Measurements from ENCODE around the gene ZNF337.
A peak's percentile ranks its signal among the peaks of the same experiment; 100 is the strongest.
"Not testable (repeated sequence)": the region's sequence is repeated elsewhere in the genome, so short reads cannot be mapped to it uniquely, and the experiment has no call there.

ZNF337 gene

GRCh38 chr20:25643716-25644115 is 52.9 kb downstream of the ZNF337 start:
- no peak for TF ChIP-seq CTCF (IDR thresholded peaks at IDR 0.05; ENCODE audit: low read depth, low read length)

DNA sequence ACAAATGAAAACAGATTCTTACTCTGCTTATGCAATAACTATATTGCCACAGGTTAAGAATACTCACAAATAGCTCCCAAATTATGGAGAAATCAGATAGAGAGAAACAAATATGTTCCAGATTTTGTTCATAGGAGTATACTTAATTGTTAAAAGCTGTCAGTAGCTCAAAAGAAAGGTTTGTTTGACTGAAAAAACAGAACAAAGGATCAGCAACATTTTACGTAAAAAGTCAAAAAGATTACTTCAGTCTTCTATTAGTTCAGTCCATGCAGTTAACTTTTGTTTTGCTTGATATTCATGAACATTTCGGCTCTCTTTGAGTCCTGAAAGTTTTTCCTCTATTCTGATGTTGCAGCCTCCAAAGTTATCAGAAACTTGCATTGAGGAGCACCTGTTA is 59.4 kb downstream of the ZNF337 start:
- TF ChIP-seq CTCF (IDR thresholded peaks at IDR 0.05; ENCODE audit: low read depth, low read length): no peak
- no peak overlapping the region for H3K4me3 ChIP-seq (ENCODE audit: low read depth, low read length)

More at GRCh38 chr20:25643716-25644115, 52.9 kb downstream of the ZNF337 start:
- H3K4me3 ChIP-seq (ENCODE audit: low read depth, low read length): no peak overlapping the region

DNA sequence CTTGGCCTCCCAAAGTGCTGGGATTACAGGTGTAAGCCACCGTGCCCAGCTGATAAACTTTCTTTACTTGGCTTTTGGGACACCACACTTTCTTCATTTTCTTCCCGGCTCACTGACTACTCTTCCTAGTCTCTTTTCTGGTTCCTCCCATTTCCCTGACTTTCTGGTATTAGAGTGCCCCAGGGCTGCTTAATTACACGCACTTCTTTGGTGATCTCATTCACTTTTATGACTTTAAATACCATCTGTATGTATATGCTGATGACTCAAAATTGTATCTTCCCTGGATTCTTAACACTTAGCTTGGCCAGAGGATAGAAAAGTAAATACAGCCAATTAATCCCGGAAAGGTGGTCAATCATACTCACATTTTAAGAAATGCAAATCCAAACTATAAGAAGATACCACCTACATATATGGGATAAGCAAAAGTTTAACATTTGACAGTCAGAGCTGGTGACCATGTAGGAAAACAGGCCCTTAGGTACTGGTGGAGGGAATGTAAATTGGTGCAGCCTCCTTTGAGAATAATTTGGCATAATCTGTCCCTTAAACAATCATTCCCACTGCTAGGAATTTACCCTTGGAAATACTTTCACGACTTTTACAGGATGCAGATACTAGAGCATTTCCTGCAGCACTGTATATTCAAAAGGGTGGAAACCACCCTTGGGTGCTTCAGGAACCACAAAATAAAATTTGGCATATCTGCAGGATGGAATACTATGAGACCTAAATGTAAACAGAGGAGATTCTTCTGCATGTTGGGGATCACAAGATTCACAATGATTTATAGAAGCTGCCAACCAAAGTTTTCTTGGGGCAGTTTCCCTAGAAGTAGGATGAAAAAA is 63.5 kb downstream of the ZNF337 start:
- H3K4me3 ChIP-seq (ENCODE audit: low read depth, low read length): no peak overlapping the region
- no peak for TF ChIP-seq CTCF (IDR thresholded peaks at IDR 0.05; ENCODE audit: low read depth, low read length)

- H3K4me3 ChIP-seq (ENCODE audit: low read depth, low read length): not testable (repeated sequence)
These were observed 66.0 kb downstream of the ZNF337 start for GRCh38 chr20:25630615-25631014.

DNA sequence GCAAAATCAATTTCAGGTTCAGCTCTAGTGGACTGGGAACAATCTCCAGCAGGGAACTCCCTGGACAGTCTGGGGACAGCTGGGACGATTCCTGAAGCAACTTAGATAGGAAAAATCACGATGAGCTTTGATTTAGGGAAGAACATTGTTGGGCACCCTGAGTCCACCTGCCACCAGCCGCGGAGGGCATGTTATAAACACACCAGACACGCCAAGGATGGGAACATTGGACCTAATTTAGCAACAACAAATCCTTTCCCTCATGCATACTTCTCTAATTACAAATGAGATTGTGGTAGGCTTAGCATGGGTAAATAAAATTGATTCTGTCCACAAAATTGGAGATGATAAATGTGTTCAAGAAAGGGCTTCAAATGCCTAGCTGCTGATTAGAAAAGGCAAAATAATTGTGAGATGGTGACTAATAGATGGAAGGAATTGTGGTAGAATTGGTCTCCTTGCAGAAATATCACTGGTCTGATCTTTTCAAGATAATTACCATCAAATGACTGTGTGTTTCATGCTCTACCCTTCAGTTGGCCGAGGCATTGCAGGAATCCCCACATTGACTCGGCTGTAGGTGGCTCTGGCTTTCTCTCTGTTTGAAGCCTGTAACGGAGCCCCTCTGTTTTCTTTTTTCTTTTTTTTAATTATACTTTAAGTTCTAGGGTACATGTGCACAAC is 66.7 kb downstream of the ZNF337 start:
- no peak overlapping the region for H3K4me3 ChIP-seq (ENCODE audit: low read depth, low read length)
- no peak for TF ChIP-seq CTCF (IDR thresholded peaks at IDR 0.05; ENCODE audit: low read depth, low read length)

DNA sequence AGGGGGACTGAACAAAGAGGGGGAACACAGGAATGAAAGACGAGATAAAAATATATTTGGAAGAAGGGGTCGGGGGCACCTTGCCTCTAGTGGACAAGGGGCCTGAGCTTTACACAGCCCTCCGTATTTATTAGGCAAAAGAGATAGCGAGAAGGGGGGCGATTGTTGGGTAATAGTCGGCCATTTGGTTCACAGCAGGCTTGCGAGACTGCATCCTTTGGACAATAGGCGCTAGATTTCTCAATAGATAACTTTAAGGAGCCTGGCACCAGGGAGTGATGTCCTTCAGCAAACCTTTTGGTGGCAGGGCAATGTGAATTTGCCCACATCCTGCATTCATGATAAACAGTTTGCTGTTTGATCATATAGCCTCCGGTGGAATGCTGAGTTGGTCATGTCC is 69.9 kb downstream of the ZNF337 start:
- no peak overlapping the region for H3K4me3 ChIP-seq (ENCODE audit: low read depth, low read length)
- no peak for TF ChIP-seq CTCF (IDR thresholded peaks at IDR 0.05; ENCODE audit: low read depth, low read length)

DNA sequence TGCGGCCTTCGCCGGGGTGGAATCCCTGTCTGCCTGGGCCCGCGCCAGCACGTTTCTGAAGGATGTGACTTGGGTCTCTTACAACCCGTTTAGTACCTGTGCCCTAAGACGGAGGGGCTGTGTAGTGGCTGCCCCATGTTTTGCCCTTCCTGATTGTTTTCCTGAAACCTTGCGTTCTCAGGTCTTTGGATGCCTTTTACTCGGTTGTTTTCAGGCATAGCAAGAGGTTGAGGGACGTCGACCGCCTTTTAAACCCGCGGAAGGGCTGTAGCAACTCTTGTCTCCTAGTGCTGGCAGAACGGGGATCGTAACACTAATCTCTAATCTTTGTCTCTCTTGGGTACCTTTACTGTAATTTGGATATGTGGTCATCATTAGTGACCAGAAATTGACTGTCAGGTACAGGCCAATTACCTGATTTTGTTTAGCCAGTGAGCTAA is 72.1 kb downstream of the ZNF337 start:
- peak overlapping the region; percentile 92 for H3K4me3 ChIP-seq (ENCODE audit: low read depth, low read length)
- TF ChIP-seq CTCF (IDR thresholded peaks at IDR 0.05; ENCODE audit: low read depth, low read length): no peak
